HAP-1 (cell line): ENCODE results near the gene MBD3L2.
"Not testable (repeated sequence)": the region's sequence is repeated elsewhere in the genome, so short reads cannot be mapped to it uniquely, and the experiment has no call there.

Experiments used
- DNase-seq, 2 experiments: peaks; one replicate each; pipeline ENCODE4 v3.0.0-alpha.2; 2016 to 2020; ENCODE audit warnings: low spot score in 2 of 2
- H3K27me3 ChIP-seq: fragments of 250-450 bp; sonication (Bioruptor Pico); 2 replicates; pipeline ENCODE4 v1.5.1; 2020; ENCODE audit warnings: low read depth, mild to moderate bottlenecking, moderate library complexity
- H3K36me3 ChIP-seq: fragments of 250-450 bp; sonication (Bioruptor Pico); replicated peaks from 2 replicates; pipeline ENCODE4 v1.5.1; 2020; ENCODE audit warnings: mild to moderate bottlenecking
- H3K4me1 ChIP-seq: fragments of 250-450 bp; sonication (Bioruptor Pico); 2 replicates; pipeline ENCODE4 v1.5.1; 2020; ENCODE audit warnings: mild to moderate bottlenecking
- H3K4me3 ChIP-seq: fragments of 250-450 bp; sonication (Bioruptor Pico); 2 replicates; pipeline ENCODE4 v1.5.1; 2020; ENCODE audit warnings: mild to moderate bottlenecking, moderate library complexity
- H3K9me3 ChIP-seq: fragments of 250-450 bp; sonication (Bioruptor Pico); 2 replicates; pipeline ENCODE4 v1.5.1; 2020; ENCODE audit warnings: mild to moderate bottlenecking, moderate library complexity
- in situ Hi-C: fragments of 300-500 bp; cut with MboI; formaldehyde crosslinking; loops from 3 replicates; pipeline ENCODE4 v1.14.3; 2020; ENCODE audit warnings: low sequenced_read_pairs, inconsistent platforms, mixed read lengths

Gene MBD3L2

DNA sequence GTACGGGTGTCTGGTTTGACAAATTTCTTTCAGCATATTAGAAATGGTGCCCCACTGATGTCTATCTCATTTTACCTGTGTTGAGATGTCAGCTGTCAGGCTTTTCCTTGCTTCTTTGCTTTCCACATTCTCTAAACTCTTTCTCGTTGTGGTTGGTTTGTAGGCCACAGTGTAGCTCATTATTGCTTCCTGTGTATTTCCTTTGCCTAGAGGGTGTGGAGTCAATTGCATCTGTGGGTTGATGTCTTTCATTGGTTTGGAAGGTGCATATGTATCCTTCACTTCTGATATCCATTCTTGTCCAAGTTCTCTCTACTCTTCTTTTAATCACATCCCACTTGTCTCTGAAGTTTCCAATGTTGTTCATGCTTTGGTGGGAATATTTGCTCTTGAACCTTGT, 7.6 kb upstream of the MBD3L2 start:
- H3K4me3 ChIP-seq, DNase-seq, H3K4me1 ChIP-seq, in situ Hi-C loops, H3K9me3 ChIP-seq, H3K27me3 ChIP-seq, H3K36me3 ChIP-seq: not testable (repeated sequence)

DNA sequence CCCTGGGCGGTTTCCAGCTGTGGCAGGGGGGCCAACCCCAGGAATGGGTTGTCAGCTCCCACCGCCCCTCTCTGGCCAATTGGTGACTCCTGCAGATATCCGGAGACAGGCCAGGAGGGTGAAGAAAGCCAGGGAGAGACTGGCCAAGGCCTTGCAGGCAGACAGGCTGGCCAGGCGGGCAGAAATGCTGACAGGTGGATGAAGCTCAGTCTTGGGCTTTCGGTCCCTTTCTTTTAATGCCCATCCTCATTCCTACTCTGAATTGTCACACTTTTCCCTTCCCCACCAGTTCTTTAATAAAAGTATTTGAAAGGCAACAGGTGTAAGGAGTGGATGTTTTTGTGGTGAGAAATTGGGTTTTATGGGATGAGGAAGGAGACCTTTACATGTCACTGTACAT, 2.3 kb downstream of the MBD3L2 start:
- H3K4me1 ChIP-seq, H3K9me3 ChIP-seq, H3K27me3 ChIP-seq, DNase-seq, in situ Hi-C loops, H3K36me3 ChIP-seq, H3K4me3 ChIP-seq: not testable (repeated sequence)

DNA sequence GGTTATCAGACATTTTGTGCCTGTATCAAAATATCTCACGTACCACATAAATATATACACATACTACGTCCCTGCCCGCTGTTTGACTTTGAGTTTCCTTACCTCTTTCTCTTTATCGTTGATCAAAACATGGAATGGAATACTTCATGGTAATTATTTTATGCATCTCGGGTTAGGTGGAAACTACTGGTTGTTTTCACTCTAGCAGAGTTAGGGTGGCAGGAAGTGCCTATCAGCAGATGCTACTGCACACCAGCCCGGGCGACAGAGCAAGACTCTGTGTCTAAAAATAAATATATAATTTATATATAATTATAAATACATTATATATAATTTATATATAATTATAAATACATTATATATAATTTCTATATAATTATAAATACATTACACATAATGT, 3.8 kb downstream of the MBD3L2 start:
- H3K9me3 ChIP-seq, H3K4me3 ChIP-seq, in situ Hi-C loops, H3K27me3 ChIP-seq, DNase-seq, H3K36me3 ChIP-seq, H3K4me1 ChIP-seq: not testable (repeated sequence)

DNA sequence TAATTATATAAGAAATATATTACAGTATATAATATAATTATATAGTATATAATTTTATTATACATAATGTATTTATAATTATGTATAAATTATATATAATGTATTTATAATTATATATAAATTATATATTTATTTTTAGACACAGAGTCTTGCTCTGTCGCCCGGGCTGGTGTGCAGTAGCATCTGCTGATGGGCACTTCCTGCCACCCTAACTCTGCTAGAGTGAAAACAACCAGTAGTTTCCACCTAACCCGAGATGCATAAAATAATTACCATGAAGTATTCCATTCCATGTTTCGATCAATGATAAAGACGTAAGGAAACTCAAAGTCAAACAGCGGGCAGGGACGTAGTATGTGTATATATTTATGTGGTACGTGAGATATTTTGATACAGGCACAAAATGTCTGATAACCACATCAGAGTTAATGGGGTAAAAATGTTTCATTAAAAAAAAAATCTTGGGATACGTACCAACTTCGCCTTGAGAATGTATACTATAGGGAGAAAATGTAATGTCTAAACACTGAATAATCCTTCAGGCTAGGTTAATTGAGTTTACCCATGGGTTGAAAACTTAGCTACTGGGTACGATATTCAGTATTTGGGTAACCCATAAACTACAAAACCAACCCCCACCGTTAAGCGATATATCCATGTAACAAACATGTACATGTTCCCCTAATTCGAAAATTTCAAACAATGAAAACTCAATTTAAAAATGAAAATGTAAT, 5.7 kb downstream of the MBD3L2 start:
- H3K36me3 ChIP-seq, H3K4me1 ChIP-seq, DNase-seq, H3K27me3 ChIP-seq, H3K9me3 ChIP-seq, H3K4me3 ChIP-seq, in situ Hi-C loops: not testable (repeated sequence)

DNA sequence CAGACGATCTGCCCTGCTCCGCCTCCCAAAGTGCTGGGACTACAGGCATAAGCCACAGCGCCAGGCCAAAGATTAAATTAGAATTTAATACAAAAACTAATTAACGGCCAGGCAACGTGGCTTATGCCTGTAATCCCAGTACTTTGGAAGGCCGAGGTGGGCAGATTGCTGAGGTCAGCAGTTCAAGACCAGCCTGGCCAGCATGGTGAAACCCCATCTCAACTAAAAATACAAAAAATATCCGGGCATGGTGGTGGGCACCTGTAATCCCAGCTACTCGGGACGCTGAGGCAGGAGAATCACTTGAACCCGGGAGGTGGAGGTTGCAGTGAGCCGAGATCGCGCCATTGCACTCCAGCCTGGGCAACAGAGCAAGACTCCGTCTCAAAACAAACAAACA, 6.6 kb downstream of the MBD3L2 start:
- in situ Hi-C loops, H3K9me3 ChIP-seq, DNase-seq, H3K27me3 ChIP-seq, H3K4me3 ChIP-seq, H3K36me3 ChIP-seq, H3K4me1 ChIP-seq: not testable (repeated sequence)

DNA sequence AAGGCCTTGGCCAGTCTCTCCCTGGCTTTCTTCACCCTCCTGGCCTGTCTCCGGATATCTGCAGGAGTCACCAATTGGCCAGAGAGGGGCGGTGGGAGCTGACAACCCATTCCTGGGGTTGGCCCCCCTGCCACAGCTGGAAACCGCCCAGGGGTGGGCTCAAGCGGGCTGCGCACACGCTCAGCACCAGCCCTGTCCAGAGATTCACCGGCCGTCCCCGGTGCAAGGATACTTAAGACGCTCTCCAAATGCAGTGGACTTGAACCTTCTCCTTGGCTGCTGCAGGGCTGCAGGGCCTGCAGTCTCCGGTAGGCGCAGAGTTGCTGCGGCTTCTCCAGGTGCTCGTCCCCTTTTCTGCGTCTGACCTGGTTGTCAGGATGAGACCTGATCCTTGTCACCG, 7.2 kb downstream of the MBD3L2 start:
- in situ Hi-C loops, H3K36me3 ChIP-seq, H3K4me3 ChIP-seq, DNase-seq, H3K4me1 ChIP-seq, H3K9me3 ChIP-seq, H3K27me3 ChIP-seq: not testable (repeated sequence)

DNA sequence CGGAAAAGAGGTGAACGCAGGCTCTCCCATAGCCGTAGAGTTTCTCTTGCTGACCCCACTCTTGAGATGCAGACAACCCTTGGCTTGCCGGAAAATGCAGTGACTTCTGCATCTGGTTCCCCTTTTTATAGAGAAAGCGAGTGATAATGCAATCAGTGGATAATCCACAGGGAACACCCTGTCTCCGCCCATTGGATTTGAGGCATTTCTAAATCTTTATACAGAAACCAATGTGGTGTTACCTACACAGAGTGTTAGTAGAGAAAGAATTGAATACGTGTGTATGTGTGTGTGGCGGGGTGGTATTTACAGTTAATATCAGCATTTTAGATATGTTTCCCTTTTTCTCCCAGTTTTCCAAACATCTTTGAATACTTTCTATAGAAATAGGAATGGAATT, 9.5 kb downstream of the MBD3L2 start, which contains the start of gene MBD3L3:
Gene MBD3L3 (minus strand): TSS at position 101 of the 400 bp plus-strand sequence. CDS start 71 bp downstream, at position 30.
- H3K9me3 ChIP-seq, H3K4me1 ChIP-seq, H3K4me3 ChIP-seq, DNase-seq, H3K27me3 ChIP-seq, H3K36me3 ChIP-seq, in situ Hi-C loops: not testable (repeated sequence)

DNA sequence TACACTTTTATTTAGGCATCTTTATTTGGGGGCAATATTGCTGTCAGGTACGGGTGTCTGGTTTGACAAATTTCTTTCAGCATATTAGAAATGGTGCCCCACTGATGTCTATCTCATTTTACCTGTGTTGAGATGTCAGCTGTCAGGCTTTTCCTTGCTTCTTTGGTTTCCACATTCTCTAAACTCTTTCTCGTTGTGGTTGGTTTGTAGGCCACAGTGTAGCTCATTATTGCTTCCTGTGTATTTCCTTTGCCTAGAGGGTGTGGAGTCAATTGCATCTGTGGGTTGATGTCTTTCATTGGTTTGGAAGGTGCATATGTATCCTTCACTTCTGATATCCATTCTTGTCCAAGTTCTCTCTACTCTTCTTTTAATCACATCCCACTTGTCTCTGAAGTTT, 10.9 kb downstream of the MBD3L2 start:
- H3K27me3 ChIP-seq, H3K9me3 ChIP-seq, in situ Hi-C loops, DNase-seq, H3K4me3 ChIP-seq, H3K36me3 ChIP-seq, H3K4me1 ChIP-seq: not testable (repeated sequence)

DNA sequence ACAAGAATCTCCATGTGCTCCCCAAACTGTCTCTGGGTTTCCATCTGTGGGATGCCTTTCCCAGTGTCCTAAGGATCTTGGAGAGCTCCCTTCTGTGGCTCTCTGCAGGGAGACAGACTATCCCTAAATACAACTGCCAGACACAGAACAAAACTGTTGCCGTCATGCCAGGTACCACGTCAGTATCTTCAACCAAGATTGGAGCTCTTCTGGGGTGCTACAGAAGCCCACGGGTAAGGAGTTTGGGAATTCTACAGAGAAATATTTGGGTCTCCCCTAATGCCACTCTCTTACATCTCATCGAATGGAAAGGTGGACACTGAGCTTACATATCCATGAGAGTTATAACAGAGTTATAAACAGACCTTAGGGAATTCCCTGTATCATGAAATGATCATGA, 14.2 kb downstream of the MBD3L2 start:
- in situ Hi-C loops: no loop called here
- no peak for DNase-seq
- Histone ChIP-seq H3K4me3 (no peak overlapping the region), H3K9me3 (no peaks in the 10 kb centered on the region), H3K36me3 (no peaks in the 10 kb centered on the region), H3K4me1 (no peaks in the 10 kb centered on the region), H3K27me3 (no peaks in the 10 kb centered on the region)

DNA sequence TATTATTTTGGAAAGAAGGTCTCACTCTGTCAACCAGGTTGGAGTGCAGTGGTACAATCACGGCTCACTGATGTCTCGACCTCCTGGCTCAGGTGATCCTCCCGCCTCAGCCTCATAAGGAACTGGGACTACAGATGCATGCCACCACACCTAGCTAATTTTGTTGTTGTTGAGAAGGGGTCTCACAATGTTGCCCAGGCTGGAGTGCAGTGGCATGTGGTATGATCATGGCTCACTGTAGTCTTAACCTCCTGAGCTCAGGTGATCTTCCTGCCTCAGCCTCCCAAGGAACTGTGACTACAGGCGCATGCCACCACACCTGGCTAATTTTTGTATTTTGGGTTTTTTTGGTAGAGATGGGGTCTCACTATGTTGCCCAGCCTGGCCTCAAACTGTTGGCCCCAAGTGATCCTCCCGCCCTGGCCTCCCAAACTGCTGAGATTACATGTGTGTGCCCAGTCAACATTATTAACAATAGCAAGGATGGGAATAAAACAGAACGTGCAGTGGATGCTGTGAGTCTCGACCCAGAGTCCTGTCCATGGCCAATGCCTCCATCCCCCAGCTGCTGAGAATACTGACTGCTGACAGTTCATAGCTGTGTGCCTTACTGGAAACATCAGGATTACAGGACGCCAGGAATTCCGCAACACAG, 14.8 kb downstream of the MBD3L2 start:
- no peaks in the 10 kb centered on the region for H3K9me3 ChIP-seq
- in situ Hi-C loops: no loop called here
- no peaks in the 10 kb centered on the region for H3K36me3 ChIP-seq
- H3K4me3 ChIP-seq: no peak overlapping the region
- DNase-seq: no peak
- no peaks in the 10 kb centered on the region for H3K27me3 ChIP-seq
- H3K4me1 ChIP-seq: peaks cover 2% of the 10 kb centered on the region; the same call in 1 of the 2 replicates

DNA sequence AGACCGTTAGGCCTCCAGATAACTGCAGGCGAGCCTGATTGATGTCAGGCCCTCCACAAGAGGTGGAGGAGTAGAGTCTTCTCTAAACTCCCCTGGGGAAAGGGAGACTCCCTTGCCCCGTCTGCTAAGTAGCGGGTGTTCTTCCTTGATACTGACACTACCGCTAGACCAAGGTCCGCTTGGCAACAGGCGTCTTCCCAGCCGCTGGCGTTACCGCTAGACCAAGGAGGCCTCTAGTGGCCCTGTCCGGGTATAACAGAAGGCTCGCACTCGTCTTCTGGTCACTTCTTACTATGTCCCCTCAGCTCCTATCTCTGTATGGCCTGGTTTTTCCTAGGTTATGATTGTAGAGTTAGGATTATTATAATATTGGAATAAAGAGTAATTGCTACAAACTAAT, 18.0 kb downstream of the MBD3L2 start:
- H3K36me3 ChIP-seq, H3K27me3 ChIP-seq, H3K9me3 ChIP-seq, H3K4me3 ChIP-seq, in situ Hi-C loops, H3K4me1 ChIP-seq: not testable (repeated sequence)
- DNase-seq: peak in 1 of 2 experiments; percentile 33

DNA sequence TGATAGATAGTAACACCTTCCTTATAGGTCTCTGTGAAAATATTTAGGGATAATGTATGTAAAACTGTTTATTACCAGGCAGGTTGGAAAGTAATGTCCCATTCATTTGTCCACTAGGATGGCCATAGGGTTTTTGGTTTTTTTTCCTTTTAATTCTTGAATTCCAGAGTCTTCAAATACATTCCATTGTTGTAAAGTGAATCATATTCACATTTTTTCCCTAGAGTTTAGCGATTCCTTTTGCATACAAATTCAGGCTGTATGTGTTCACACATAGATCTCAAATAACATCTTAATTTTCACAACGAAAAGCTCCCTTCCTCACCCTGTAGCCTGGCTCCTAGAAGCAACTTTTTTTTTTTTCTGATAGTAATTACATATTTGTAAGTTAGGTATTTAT, 18.6 kb downstream of the MBD3L2 start:
- in situ Hi-C loops: no loop called here
- H3K36me3 ChIP-seq: peaks cover 6% of the 10 kb centered on the region
- H3K4me3 ChIP-seq: no peak overlapping the region
- no peak for DNase-seq
- H3K27me3 ChIP-seq: no peaks in the 10 kb centered on the region
- no peaks in the 10 kb centered on the region for H3K9me3 ChIP-seq
- peaks cover 3% of the 10 kb centered on the region; the same call in 1 of the 2 replicates for H3K4me1 ChIP-seq

DNA sequence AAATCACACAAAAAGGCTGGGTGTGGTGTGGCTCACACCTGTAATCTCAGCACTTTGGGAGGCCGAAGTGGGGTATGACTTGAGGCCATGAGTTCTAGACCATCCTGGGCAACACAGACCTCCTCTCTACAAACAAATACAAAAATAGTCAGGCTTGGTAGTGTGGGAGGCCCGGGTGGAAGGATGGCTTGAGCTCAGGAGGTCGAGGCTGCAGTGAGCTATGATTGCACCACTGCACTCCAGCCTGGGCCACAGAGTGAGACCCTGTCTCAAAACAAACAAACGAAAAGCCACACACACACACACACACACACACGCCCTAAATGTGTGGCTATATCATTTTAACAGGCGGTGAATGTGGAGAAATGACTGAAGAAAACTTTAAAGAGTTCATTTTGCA, 19.5 kb downstream of the MBD3L2 start:
- in situ Hi-C loops: no loop called here
- DNase-seq: no peak

DNA sequence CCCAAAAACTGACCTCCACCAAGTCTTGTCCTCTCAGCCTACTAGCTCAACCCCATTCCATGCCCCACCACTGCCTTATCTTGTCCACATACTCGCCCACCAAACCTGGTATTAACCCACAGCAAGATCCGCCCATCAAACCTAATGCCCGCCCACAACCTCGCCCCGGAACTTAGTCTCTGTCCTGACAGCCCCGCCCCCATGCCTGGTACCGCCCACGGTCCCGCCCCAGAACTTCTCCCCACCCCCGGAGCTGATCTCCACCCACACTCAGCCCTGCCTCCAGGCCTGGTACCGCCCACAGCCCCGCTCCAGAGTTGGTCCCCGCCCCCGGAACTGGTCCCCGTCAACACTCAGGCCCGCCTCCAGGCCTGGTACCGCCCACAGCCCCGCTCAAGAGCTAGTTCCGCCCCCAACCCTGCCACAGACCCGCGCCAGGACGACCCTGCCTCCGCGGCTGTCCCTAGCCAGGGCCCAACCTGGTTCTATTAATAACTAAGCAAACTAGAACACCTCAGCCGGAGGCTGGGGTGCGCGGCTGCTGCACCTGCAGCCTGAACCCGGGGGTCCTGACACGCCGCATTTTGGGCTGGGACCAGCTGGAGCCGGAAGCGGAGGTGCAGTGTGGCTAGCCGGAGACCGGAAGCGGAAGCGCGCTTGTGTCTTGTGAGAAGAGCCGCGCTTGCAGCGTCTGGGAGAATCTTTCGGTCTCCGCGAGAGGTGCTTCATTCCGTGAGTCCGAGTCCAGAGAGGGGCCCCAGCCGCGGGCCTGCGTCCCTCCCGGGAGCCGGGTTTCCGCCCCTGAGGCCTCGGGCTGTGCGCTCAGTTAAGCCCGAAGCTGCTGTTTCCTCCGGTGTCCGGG, 20.2 kb downstream of the MBD3L2 start, which contains the start of gene ZNF557:
Gene ZNF557 (plus strand): TSS at position 662 of the 862 bp plus-strand sequence. CDS start 5,372 bp downstream, outside the sequence.
- Histone ChIP-seq H3K27me3 (no peaks in the 10 kb centered on the region), H3K4me3 (peak within 1 kb of the TSS; percentile 98), H3K36me3 (peaks cover 12% of the 10 kb centered on the region), H3K4me1 (peaks cover 3% of the 10 kb centered on the region; the same call in 1 of the 2 replicates), H3K9me3 (no peaks in the 10 kb centered on the region)
- DNase-seq: peak; percentile 88 to 99
- in situ Hi-C loops: no loop called here

More for the DNA sequence above, 19.5 kb downstream of the MBD3L2 start:
- H3K4me1 ChIP-seq: peaks cover 3% of the 10 kb centered on the region; the same call in 1 of the 2 replicates
- peaks cover 12% of the 10 kb centered on the region for H3K36me3 ChIP-seq
- peak overlapping the region; percentile 98 for H3K4me3 ChIP-seq
- H3K27me3 ChIP-seq: no peaks in the 10 kb centered on the region
- H3K9me3 ChIP-seq: no peaks in the 10 kb centered on the region
